Kidney (tissue), 14 donors: ENCODE measurements around the gene CHD9. TPM values are rescaled to one million over a fixed set of nuclear protein-coding genes. Genes with fewer than 3 reads are reported as not detected.

ENCODE experiments used
- DNase-seq, 5 donors: peaks; one replicate each; pipeline ENCODE4 v3.0.0-alpha.2; 2013 to 2020
- FAIRE-seq: peaks from 2 replicates; lab custom pipeline; 2012; peaks lifted over from hg19 to GRCh38; lab: Jason Lieb, UNC
- H3K27ac ChIP-seq, 2 donors: one replicate each; pipeline ENCODE4 v1.7.0; 2013; ENCODE audit warnings: low read depth in 2 of 2, low read length in 2 of 2, inconsistent platforms in 1 of 2
- H3K27me3 ChIP-seq: one replicate; pipeline ENCODE4 v1.7.1; 2013; ENCODE audit warnings: low read length, inconsistent platforms; ENCODE audit not compliant: control insufficient read depth, insufficient read depth
- H3K36me3 ChIP-seq, 3 donors: one replicate each; pipeline versions ENCODE4 v1.7.0 to v1.7.1; 2013; ENCODE audit warnings: low read length in 3 of 3, control low read depth in 1 of 3, inconsistent platforms in 1 of 3; ENCODE audit not compliant: insufficient read depth in 3 of 3, control insufficient read depth in 2 of 3
- H3K4me1 ChIP-seq, 3 donors: one replicate each; pipeline versions ENCODE4 v1.7.0 to v1.7.1; 2013; ENCODE audit warnings: low read length in 3 of 3, inconsistent platforms in 1 of 3, low read depth in 1 of 3; ENCODE audit not compliant: control insufficient read depth in 2 of 3, insufficient read depth in 2 of 3
- H3K4me3 ChIP-seq, 3 donors: one replicate each; pipeline versions ENCODE4 v1.7.0 to v1.8.1; 2013; ENCODE audit warnings: low read length in 3 of 3, control low read depth in 1 of 3, inconsistent platforms in 1 of 3
- H3K9ac ChIP-seq, 3 donors: one replicate each; pipeline versions ENCODE4 v1.7.0 to v1.7.1; 2013; ENCODE audit warnings: low read length in 3 of 3, control low read depth in 1 of 3, inconsistent platforms in 1 of 3
- H3K9me3 ChIP-seq, 3 donors: one replicate each; pipeline versions ENCODE4 v1.7.0 to v1.7.1; 2013; ENCODE audit warnings: low read length in 3 of 3, control low read depth in 1 of 3, inconsistent platforms in 1 of 3; ENCODE audit not compliant: control insufficient read depth in 2 of 3, insufficient read depth in 1 of 3
- intact Hi-C: fragments of 100-400 bp; cut with DNase I; formaldehyde crosslinking; loops from one replicate; pipeline ENCODE4 v1.11.1; 2022
- polyA plus RNA-seq: library from polyadenylated mRNA; stranded (reverse); fragments of 350-450 nt; fragmentation: Illumina TruSeq; extraction: RNeasy Lipid Tissue Mini Kit (QIAGEN cat#74804); gene quantifications from one replicate; pipeline ENCODE4 v1.2.3, GENCODE V29; 2014; ENCODE audit warnings: low read depth, low replicate concordance; ENCODE audit not compliant: insufficient read depth
- total RNA-seq: library from RNA; stranded (reverse); fragmentation: NEBNext Ultra II Directional; extraction: Animal tissue kit (Norgen Biotek cat#: 25700); gene quantifications from one replicate; pipeline ENCODE4 v1.2.1, GENCODE V29; 2021
- TF ChIP-seq, protein P1 (sequence below): IDR thresholded peaks from 3 replicates; pipeline ENCODE4 v1.5.1; 2012; ENCODE audit warnings: mild to moderate bottlenecking, moderate library complexity, borderline replicate concordance; ENCODE audit not compliant: insufficient read depth; ENCODE audit errors: extremely low read depth
- donor health status: control.
- donor health status: control.
- donor health status: control.
- donor health status: control.
- donor health status: control.
- donor health status: DM: yes; HTN: yes; CAD: no.
- donor health status: Normal renal cell carcinoma (clear cell type).

CHD9 gene
- total and polyA plus RNA-seq, 2 donors from 2014 or later: 9.4 to 83.7 TPM

GRCh38 chr16:53152329-53152728 is 97.5 kb downstream of the CHD9 start:
- TF ChIP-seq, protein P1, sequence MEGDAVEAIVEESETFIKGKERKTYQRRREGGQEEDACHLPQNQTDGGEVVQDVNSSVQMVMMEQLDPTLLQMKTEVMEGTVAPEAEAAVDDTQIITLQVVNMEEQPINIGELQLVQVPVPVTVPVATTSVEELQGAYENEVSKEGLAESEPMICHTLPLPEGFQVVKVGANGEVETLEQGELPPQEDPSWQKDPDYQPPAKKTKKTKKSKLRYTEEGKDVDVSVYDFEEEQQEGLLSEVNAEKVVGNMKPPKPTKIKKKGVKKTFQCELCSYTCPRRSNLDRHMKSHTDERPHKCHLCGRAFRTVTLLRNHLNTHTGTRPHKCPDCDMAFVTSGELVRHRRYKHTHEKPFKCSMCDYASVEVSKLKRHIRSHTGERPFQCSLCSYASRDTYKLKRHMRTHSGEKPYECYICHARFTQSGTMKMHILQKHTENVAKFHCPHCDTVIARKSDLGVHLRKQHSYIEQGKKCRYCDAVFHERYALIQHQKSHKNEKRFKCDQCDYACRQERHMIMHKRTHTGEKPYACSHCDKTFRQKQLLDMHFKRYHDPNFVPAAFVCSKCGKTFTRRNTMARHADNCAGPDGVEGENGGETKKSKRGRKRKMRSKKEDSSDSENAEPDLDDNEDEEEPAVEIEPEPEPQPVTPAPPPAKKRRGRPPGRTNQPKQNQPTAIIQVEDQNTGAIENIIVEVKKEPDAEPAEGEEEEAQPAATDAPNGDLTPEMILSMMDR: no peak
- Histone ChIP-seq H3K4me1 (peaks cover 0 to 10% (median 4%) of the 10 kb centered on the region in 3 donors), H3K9me3 (peaks cover 0 to 8% (median 0%) of the 10 kb centered on the region in 3 donors), H3K27ac (no peak overlapping the region), H3K4me3 (no peak overlapping the region), H3K27me3 (no peaks in the 10 kb centered on the region), H3K36me3 (peaks cover 4 to 6% (median 6%) of the 10 kb centered on the region in 3 donors), H3K9ac (no peak overlapping the region)
- no peak for FAIRE-seq
- intact Hi-C loops: no loop called here
- DNase-seq: no peak

- Histone ChIP-seq H3K36me3 (peaks cover 4 to 6% (median 6%) of the 10 kb centered on the region in 3 donors), H3K9ac (no peak overlapping the region), H3K27ac (no peak overlapping the region), H3K27me3 (no peaks in the 10 kb centered on the region), H3K9me3 (peaks cover 0 to 8% (median 0%) of the 10 kb centered on the region in 3 donors), H3K4me3 (no peak overlapping the region), H3K4me1 (peaks cover 0 to 10% (median 4%) of the 10 kb centered on the region in 3 donors)
- TF ChIP-seq, protein P1: no peak
- no peak for FAIRE-seq
- intact Hi-C loops: no loop called here
- DNase-seq: no peak
These were observed 98.3 kb downstream of the CHD9 start for GRCh38 chr16:53153130-53153529.

- H3K9ac ChIP-seq: no peak overlapping the region
- intact Hi-C loops: no loop called here
- DNase-seq: no peak
These were observed 99.7 kb downstream of the CHD9 start for GRCh38 chr16:53154513-53154912.

More at GRCh38 chr16:53154513-53154912, 99.7 kb downstream of the CHD9 start:
- no peak overlapping the region for H3K4me3 ChIP-seq
- TF ChIP-seq, protein P1: no peak
- peaks cover 0 to 10% (median 4%) of the 10 kb centered on the region in 3 donors for H3K4me1 ChIP-seq
- no peak overlapping the region for H3K27ac ChIP-seq
- no peak for FAIRE-seq
- H3K9me3 ChIP-seq: peaks cover 0 to 8% (median 0%) of the 10 kb centered on the region in 3 donors
- peaks cover 4 to 6% (median 6%) of the 10 kb centered on the region in 3 donors for H3K36me3 ChIP-seq
- no peaks in the 10 kb centered on the region for H3K27me3 ChIP-seq
